Natural killer cell treated with Interleukin-12 subunit alpha and Interleukin-12 subunit beta and Interleukin-15 and Interleukin-18, amount 100 ng/mL, for 72 hours (primary cell): ENCODE measurements around the gene SCNN1G. TPM values are rescaled to one million over a fixed set of nuclear protein-coding genes. Genes with fewer than 3 reads are reported as not detected.
"Not testable (repeated sequence)": the region's sequence is repeated elsewhere in the genome, so short reads cannot be mapped to it uniquely, and the experiment has no call there.

Source experiments
- ATAC-seq, 2 donors: fragments of 150-1000 bp; cut with Tn5 transposase in 1 of 2; sonication (Bioruptor Pico), chemical (Tn5 transposase) in 1 of 2; 2 replicates each; pipeline ENCODE4 v1.10.0; 2021
- DNase-seq: peaks from one replicate; pipeline ENCODE4 v3.0.0; 2022; ENCODE audit warnings: low spot score
- H3K27ac Mint-ChIP-seq, 2 donors: 1 replicate in 1 of 2; 2 replicates in 1 of 2; pipeline ENCODE4 v1.8.0; 2022; ENCODE audit warnings: mixed read lengths in 2 of 2, mild to moderate bottlenecking in 1 of 2, moderate library complexity in 1 of 2
- H3K27me3 Mint-ChIP-seq, 2 donors: 1 replicate in 1 of 2; 2 replicates in 1 of 2; pipeline ENCODE4 v1.8.0; 2022; ENCODE audit warnings: mixed read lengths in 2 of 2
- H3K36me3 Mint-ChIP-seq: one replicate; pipeline ENCODE4 v1.8.0; 2022; ENCODE audit warnings: mixed read lengths
- H3K4me1 Mint-ChIP-seq, 2 donors: 1 replicate in 1 of 2; 2 replicates in 1 of 2; pipeline ENCODE4 v1.8.0; 2022; ENCODE audit warnings: low read depth in 2 of 2, mixed read lengths in 2 of 2, mild to moderate bottlenecking in 1 of 2
- H3K4me3 Mint-ChIP-seq: one replicate; pipeline ENCODE4 v1.8.0; 2022; ENCODE audit warnings: mixed read lengths
- H3K9me3 Mint-ChIP-seq: 2 replicates; pipeline ENCODE4 v1.8.0; 2022; ENCODE audit warnings: mixed read lengths
- total RNA-seq, 2 donors: library from RNA; stranded (reverse); gene quantifications; one replicate each; pipeline ENCODE4 v1.2.3, GENCODE V29; 2022

The SCNN1G gene, protein sequence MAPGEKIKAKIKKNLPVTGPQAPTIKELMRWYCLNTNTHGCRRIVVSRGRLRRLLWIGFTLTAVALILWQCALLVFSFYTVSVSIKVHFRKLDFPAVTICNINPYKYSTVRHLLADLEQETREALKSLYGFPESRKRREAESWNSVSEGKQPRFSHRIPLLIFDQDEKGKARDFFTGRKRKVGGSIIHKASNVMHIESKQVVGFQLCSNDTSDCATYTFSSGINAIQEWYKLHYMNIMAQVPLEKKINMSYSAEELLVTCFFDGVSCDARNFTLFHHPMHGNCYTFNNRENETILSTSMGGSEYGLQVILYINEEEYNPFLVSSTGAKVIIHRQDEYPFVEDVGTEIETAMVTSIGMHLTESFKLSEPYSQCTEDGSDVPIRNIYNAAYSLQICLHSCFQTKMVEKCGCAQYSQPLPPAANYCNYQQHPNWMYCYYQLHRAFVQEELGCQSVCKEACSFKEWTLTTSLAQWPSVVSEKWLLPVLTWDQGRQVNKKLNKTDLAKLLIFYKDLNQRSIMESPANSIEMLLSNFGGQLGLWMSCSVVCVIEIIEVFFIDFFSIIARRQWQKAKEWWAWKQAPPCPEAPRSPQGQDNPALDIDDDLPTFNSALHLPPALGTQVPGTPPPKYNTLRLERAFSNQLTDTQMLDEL
- total RNA-seq, result not detected

DNA sequence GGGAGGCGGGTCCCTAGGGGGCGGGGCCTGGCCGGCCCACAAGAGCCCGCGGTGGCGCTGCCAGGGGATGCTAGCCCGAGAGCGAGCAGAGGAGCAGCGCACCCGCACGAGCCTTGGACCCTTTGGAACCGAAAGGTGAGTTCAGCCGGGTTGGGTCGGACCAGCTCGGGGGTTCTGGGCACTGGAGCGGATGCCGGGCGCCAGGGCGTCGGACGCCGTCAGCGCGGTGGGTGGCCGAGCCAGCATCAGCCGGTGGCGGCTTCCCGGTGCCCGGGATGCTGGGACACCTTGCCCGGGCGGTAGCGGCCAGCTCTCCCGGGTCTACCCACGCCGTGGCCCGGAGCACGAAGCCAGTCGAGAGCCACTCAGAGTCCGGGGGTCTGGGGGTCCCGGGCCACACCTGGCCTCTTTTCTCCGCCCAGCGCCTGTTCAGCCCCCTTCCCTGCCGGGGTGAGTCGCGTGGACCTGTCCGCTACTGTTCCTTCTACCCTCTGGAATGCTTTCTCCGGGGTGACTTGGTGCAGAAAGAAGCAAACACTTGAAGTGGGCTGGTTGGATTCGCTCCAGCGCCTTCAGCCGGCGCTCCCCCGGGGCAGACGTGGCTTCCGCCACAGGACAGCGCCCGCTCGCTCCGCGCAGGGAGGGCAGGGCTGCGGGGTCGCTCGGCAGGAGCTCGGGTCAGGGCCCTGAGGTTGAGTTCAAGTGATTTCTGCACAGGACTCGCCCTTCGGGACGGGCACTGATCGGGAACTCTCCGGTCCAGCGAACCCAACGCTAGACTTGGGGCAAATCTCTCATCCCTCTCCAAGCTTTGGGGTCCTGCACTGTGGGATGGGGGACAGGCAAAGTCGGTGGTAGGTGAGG, at the start of gene SCNN1G:
Gene SCNN1G, plus strand, starts transcription at position 67 of the 864 bp plus-strand sequence. CDS start 3,527 bp downstream, outside the sequence.
- H3K4me1 Mint-ChIP-seq, result peaks cover 6 to 10% of the 10 kb centered on the region in 2 donors
- H3K4me3 Mint-ChIP-seq, result peak within 1 kb of the TSS; percentile 62
- ATAC-seq (no peak), DNase-seq (no peak)
- H3K36me3 Mint-ChIP-seq, result no peaks in the 10 kb centered on the region
- H3K9me3 Mint-ChIP-seq, result no peaks in the 10 kb centered on the region
- no peak within 1 kb of the TSS for H3K27ac Mint-ChIP-seq
- peaks cover 49 to 63% of the 10 kb centered on the region in 2 donors for H3K27me3 Mint-ChIP-seq

DNA sequence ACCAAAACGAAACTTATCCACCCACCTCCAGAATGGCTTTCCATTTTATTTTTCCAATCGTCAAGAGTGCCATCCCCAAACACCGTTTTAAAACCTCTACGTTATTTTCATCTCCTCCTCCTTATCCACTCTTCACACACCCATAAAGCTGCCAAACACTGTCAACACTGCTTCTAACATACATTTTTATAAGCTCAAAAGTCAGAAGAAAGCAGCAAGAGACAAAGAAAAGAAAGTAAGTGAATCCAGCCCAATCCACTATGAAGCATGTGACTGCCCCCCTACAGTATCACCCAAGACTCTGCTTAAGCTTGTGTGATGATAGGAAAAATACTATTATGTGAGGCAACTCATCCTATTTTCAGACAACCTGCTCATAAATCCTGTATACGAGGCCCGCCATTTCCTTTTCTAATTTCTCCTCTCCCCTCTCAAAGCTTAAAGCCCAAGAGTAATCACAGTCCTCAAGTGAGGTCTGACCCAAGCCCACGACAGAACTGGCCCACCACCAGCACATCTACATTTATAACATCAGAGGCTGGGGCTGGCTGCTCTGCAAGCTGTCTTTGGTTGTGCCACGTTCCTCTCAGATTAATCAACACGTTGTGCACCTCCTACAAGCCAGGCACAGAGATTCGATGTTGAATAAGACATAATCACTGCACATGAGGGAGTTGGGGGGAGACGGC, 49.6 kb upstream of the SCNN1G start:
- no peak for DNase-seq
- H3K36me3 Mint-ChIP-seq, result peaks cover 14% of the 10 kb centered on the region
- peaks cover 4% of the 10 kb centered on the region for H3K9me3 Mint-ChIP-seq
- H3K4me3 Mint-ChIP-seq, result no peak overlapping the region
- no peak for ATAC-seq
- H3K4me1 Mint-ChIP-seq, result peaks cover 7 to 13% of the 10 kb centered on the region in 2 donors
- peaks cover 0 to 9% of the 10 kb centered on the region in 2 donors for H3K27me3 Mint-ChIP-seq
- H3K27ac Mint-ChIP-seq, result peak overlapping the region in 1 of 2 donors; percentile 13

DNA sequence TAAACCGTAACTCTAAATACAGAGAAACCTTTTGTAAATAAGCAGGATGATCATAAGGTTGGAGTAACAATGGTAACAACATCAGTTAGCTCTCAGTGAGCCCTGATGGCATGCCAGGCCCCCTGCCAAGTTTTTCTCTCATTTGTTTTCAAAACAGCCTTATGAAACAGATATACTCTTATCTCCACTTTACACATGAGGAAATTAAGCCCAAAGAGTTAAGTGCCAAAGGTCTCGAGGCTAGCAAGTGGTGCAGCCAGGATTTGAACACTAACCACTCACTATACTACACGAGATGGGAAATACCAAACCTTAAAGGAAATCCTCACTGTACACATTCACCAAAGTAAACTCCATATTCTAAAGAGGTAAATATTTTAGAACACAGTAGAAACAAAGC, 48.3 kb upstream of the SCNN1G start:
- H3K4me3 Mint-ChIP-seq, result no peak overlapping the region
- H3K27me3 Mint-ChIP-seq, result peaks cover 0 to 9% of the 10 kb centered on the region in 2 donors
- no peak overlapping the region for H3K27ac Mint-ChIP-seq
- peaks cover 7 to 13% of the 10 kb centered on the region in 2 donors for H3K4me1 Mint-ChIP-seq
- no peak for ATAC-seq
- H3K36me3 Mint-ChIP-seq, result peaks cover 15% of the 10 kb centered on the region
- H3K9me3 Mint-ChIP-seq, result peaks cover 4% of the 10 kb centered on the region
- no peak for DNase-seq

DNA sequence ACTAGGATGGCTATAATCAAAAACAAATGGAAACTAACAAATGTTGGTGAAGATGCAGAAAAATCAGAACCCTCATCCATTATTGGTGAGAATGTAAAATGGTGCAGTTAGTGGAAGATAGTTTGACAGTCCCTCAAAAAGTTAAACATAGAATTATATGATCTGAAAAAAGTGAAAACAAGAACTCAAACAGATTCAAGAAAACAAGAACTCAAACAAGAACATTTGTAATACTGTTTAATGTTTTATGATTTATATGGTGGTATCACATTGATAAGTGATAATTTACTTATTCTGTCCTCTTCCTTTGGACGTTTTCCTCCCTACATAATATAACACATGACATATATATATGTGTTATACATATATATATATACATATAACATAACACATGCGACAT, 45.3 kb upstream of the SCNN1G start:
- H3K4me3 Mint-ChIP-seq, result no peak overlapping the region
- peaks cover 0 to 6% of the 10 kb centered on the region in 2 donors for H3K27me3 Mint-ChIP-seq
- H3K36me3 Mint-ChIP-seq, result peaks cover 15% of the 10 kb centered on the region
- DNase-seq (no peak), ATAC-seq (no peak)
- no peak overlapping the region for H3K27ac Mint-ChIP-seq
- H3K4me1 Mint-ChIP-seq, result peaks cover 3 to 9% of the 10 kb centered on the region in 2 donors
- peaks cover 4% of the 10 kb centered on the region for H3K9me3 Mint-ChIP-seq

DNA sequence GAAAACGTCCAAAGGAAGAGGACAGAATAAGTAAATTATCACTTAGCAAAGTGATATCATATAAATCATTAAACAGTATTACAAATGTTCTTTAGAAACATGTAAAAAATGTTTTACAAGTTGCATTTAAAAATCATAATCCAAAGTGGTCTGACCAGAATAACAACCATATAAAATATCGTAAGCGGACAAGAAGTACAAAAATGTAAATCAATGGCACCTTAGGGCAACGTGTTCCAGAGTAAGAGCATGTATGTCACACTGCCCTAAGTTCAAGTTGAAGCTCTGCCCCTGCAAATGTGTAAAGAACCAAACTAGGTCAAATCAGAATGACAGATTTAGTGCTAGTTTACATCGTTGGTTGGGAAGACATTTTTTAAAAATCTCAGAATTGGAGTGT, 44.7 kb upstream of the SCNN1G start:
- H3K36me3 Mint-ChIP-seq, result peaks cover 15% of the 10 kb centered on the region
- peaks cover 4% of the 10 kb centered on the region for H3K9me3 Mint-ChIP-seq
- no peak overlapping the region for H3K27ac Mint-ChIP-seq
- peaks cover under 1 to 9% of the 10 kb centered on the region in 2 donors for H3K4me1 Mint-ChIP-seq
- peaks cover 0 to 3% of the 10 kb centered on the region in 2 donors for H3K27me3 Mint-ChIP-seq
- ATAC-seq (no peak), DNase-seq (no peak)
- no peak overlapping the region for H3K4me3 Mint-ChIP-seq

DNA sequence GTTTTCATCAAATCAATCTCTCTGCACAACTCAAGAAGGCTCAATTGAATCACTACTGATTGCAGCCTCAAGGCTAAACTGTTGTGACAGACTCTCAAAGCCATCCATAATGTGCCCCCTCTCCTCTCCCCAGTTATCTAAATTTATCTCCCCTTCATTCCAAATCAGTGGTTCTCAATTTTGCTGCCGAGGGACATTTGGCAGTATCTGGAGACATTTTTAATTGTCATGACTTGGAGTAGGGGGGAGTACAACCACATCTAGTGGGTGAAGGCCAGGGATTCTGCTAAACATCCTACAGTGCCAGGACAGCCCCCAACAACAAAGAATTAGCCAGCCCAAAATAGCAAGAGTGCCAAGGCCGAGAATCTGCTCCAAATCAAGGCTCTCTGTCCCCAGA, 42.4 kb upstream of the SCNN1G start:
- Mint-ChIP-seq H3K36me3 (peaks cover 15% of the 10 kb centered on the region), H3K27ac (no peak overlapping the region), H3K27me3 (no peaks in the 10 kb centered on the region), H3K4me3 (no peak overlapping the region), H3K4me1 (peaks cover 2 to 3% of the 10 kb centered on the region in 2 donors), H3K9me3 (peaks cover 4% of the 10 kb centered on the region)
- DNase-seq (no peak), ATAC-seq (no peak)

DNA sequence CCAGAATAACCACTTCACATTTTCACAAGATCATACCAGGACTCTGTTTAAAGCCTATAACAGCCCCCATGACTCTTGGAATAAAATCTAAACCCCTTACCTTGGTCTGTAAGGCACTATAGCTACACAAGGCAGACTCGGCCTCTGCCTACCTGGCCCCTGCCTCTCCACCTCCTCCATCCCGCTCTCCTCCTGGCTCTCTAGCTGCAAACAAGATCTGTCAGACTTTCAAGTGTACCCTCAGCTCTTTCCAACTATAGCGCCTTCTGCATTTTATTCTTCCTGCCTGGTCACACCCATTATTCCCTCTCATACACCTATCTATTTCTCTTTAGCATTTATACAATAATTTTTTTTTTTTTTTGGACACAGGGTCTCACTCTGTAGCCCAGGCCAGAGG, 41.5 kb upstream of the SCNN1G start:
- DNase-seq (no peak), ATAC-seq (no peak)
- H3K27ac Mint-ChIP-seq, result no peak overlapping the region
- H3K4me1 Mint-ChIP-seq, result peaks cover 4 to 8% of the 10 kb centered on the region in 2 donors
- H3K27me3 Mint-ChIP-seq, result no peaks in the 10 kb centered on the region
- H3K9me3 Mint-ChIP-seq, result peaks cover 1% of the 10 kb centered on the region
- no peak overlapping the region for H3K4me3 Mint-ChIP-seq
- peaks cover 10% of the 10 kb centered on the region for H3K36me3 Mint-ChIP-seq

DNA sequence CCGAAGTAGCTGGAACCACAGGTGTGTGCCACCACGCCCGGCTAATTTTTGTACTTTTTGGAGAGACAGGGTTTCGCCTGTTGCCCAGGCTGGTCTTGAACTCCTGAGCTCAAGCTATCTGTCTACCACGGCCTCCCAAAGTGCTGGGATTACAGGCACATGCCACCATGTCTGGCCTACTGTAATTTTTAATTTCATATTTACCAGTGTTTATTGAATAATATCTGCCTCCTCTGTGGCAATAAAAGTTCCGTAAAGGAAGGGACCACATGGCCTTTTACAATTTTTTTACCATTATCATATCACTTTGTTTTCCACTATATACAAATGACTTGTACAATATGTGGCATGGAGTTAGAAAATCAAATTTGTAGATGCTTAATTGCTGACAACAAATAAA, 41.0 kb upstream of the SCNN1G start:
- no peaks in the 10 kb centered on the region for H3K9me3 Mint-ChIP-seq
- ATAC-seq, result no peak
- no peak overlapping the region for H3K27ac Mint-ChIP-seq
- H3K4me1 Mint-ChIP-seq, result peaks cover 4 to 8% of the 10 kb centered on the region in 2 donors
- no peak for DNase-seq
- no peaks in the 10 kb centered on the region for H3K27me3 Mint-ChIP-seq
- peaks cover 8% of the 10 kb centered on the region for H3K36me3 Mint-ChIP-seq
- H3K4me3 Mint-ChIP-seq, result no peak overlapping the region

DNA sequence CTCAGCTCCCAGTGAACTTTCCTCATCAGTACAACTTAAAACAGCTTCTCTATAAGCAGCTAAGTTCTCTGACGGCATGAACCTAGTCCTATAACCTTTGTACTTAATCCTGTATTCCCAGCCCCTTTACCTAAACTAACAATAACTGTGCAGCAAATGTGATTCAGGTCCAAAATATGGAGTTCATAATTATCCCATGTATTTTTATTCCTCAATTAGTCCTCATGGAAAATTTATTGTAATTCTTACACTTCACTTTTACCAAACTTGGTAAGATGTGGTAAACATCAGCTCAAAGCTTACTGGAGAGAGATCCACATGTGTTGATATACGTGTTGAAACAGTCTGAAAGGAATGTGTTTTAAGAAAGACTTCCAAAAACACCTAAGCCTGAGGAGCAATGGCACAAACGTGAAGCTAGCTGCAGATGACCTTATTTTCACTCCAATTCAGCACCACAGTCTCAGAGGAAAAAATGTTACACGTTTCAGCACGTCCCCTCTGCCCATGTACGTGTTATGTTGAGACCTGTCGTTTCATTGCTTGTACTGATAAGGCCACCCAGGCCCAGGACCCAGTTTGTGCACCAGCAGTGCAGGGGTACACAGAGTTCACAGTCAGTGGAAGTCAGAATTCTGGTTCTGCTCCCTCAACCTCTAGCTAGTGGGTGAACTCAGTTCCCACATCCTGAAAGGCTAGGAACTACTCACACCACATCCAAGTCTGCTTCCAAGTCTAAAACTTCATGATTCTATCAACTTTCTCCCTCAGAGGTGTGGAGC, 40.4 kb upstream of the SCNN1G start:
- no peak overlapping the region for H3K27ac Mint-ChIP-seq
- H3K36me3 Mint-ChIP-seq, result peaks cover 8% of the 10 kb centered on the region
- DNase-seq (no peak), ATAC-seq (no peak)
- H3K9me3 Mint-ChIP-seq, result no peaks in the 10 kb centered on the region
- H3K4me1 Mint-ChIP-seq, result peaks cover 4 to 8% of the 10 kb centered on the region in 2 donors
- H3K4me3 Mint-ChIP-seq, result no peak overlapping the region
- H3K27me3 Mint-ChIP-seq, result no peaks in the 10 kb centered on the region

DNA sequence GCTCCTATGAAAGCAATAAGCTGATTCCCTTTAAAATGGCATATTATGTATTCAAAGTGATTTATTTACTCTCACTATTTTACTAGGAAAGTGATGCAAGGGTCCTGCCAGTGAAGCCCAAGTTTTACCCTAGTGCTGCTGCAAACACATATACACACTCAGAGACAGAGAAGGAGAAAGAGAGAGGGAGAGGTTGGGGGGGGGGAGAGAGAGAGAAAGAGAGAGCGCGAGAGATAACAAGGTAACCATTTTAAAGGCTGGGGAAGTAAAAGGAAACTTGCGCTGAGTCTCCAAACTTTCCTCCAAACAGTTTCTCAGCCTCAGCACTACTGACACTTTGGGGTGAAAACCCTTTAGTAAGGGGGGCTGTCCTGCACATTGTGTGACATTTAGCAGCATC, 39.2 kb upstream of the SCNN1G start:
- ATAC-seq (no peak), DNase-seq (no peak)
- Mint-ChIP-seq H3K27ac (no peak overlapping the region), H3K4me3 (no peak overlapping the region), H3K9me3 (no peaks in the 10 kb centered on the region), H3K36me3 (no peaks in the 10 kb centered on the region), H3K27me3 (no peaks in the 10 kb centered on the region), H3K4me1 (peaks cover 8 to 13% of the 10 kb centered on the region in 2 donors)

DNA sequence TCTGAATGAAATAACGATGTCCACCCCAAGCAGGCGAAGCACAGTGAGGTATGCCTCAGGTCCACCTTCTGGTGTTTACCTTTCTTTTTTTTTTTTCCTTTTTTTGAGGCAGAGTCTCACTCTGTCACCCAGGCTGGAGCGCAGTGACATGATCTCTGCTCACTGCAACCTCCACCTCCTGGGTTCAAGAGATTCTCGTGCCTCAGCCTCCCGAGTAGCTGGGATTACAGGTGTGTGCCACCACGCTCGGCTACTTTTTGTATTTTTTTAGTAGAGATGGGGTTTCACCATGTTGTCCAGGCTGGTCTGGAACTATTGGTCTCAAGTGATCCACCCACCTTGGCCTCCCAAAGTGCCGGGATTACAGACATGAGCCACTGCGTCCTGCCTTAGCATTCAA, 38.2 kb upstream of the SCNN1G start:
- ATAC-seq, H3K9me3 Mint-ChIP-seq, H3K27me3 Mint-ChIP-seq, H3K36me3 Mint-ChIP-seq, H3K4me3 Mint-ChIP-seq, DNase-seq, H3K27ac Mint-ChIP-seq: not testable (repeated sequence)
- H3K4me1 Mint-ChIP-seq, result peaks cover 9 to 13% of the 10 kb centered on the region in 2 donors

DNA sequence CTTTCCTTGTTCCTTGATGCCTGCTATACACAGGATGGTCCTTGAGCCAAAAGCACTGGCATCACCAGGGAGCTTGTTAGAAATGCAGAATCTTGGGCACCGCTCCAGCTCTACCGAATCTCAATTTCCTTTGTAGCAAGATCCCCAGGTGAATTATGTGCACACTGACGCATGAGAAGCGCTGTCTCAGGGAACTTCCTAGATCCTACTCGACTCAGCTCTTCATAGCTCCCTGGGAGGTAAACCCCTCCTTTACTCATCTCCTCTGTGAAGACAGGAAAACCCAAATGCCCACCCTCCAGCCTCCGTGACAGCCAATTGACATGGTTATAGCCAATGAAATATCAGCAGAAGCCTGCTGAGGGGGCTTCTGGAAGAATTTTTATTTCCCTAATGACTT, 37.4 kb upstream of the SCNN1G start:
- no peak overlapping the region for H3K27ac Mint-ChIP-seq
- ATAC-seq, result no peak
- H3K36me3 Mint-ChIP-seq, result no peaks in the 10 kb centered on the region
- no peak overlapping the region for H3K4me3 Mint-ChIP-seq
- H3K9me3 Mint-ChIP-seq, result no peaks in the 10 kb centered on the region
- H3K4me1 Mint-ChIP-seq, result peaks cover 16 to 20% of the 10 kb centered on the region in 2 donors
- no peaks in the 10 kb centered on the region for H3K27me3 Mint-ChIP-seq
- DNase-seq, result no peak

DNA sequence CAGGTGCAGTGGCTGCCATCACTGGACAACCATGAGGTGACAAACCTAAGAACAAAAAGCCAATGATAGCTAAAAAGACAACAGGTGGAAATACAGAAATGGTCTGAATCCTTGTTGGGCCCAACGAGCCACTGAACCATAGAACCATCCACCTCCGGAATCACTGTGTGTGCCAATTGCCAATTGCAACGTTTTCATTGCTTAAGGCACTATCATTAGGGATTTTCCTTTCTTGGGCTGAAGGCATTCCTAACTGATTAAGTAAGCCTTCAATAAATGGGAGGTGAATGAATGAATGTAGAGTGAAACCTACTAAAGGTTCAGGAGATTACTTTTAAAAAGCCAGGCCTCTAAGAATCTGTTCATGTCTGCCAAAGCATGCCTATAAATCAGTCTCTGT, 36.9 kb upstream of the SCNN1G start:
- no peak for ATAC-seq
- Mint-ChIP-seq H3K27ac (no peak overlapping the region), H3K27me3 (no peaks in the 10 kb centered on the region), H3K4me3 (no peak overlapping the region), H3K9me3 (no peaks in the 10 kb centered on the region), H3K36me3 (no peaks in the 10 kb centered on the region), H3K4me1 (peaks cover 16 to 20% of the 10 kb centered on the region in 2 donors)
- no peak for DNase-seq
